Measurements from ENCODE around the gene MAP3K10.
"Not testable (repeated sequence)": the region's sequence is repeated elsewhere in the genome, so short reads cannot be mapped to it uniquely, and the experiment has no call there.

MAP3K10 gene

GRCh38 chr19:40159744-40160143, 31.5 kb upstream of the MAP3K10 start:
- H3K4me3 ChIP-seq (ENCODE audit: control insufficient read depth, low read depth, low read length), result no peak overlapping the region
- TF ChIP-seq CTCF (IDR thresholded peaks at IDR 0.05; ENCODE audit: control insufficient read depth, insufficient read depth, low read depth, low read length, missing control alignments), result no peak
- no peak for DNase-seq (ENCODE audit: low read depth)

DNA sequence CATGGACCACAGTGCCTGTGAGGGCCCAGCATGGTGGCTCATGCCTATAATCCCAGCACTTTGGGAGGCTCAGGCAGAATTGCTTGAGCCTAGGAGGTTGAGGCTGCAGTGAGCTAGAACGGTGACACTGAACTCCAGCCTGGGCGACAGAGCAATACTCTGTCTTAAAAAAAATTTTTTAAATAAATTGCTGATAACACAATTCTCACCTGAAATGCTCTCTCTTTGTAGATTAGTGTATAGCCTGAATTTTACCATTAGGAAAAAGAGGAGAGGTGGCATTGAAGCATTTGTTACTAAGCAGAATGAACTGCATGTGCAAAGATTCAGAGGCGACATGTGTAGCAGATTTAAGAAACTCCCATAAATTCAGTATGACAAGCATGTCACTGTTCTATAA, 29.1 kb upstream of the MAP3K10 start:
- no peak overlapping the region for H3K4me3 ChIP-seq (ENCODE audit: control insufficient read depth, low read depth, low read length)
- no peak for DNase-seq (ENCODE audit: low read depth)
- TF ChIP-seq CTCF (IDR thresholded peaks at IDR 0.05; ENCODE audit: control insufficient read depth, insufficient read depth, low read depth, low read length, missing control alignments), result no peak

- no peak overlapping the region for H3K4me3 ChIP-seq (ENCODE audit: control insufficient read depth, low read depth, low read length)
- DNase-seq (ENCODE audit: low read depth), result no peak
- TF ChIP-seq CTCF (IDR thresholded peaks at IDR 0.05; ENCODE audit: control insufficient read depth, insufficient read depth, low read depth, low read length, missing control alignments), result no peak
Measured at GRCh38 chr19:40163541-40164129, 27.6 kb upstream of the MAP3K10 start.

GRCh38 chr19:40165362-40165937, 25.8 kb upstream of the MAP3K10 start:
- DNase-seq (ENCODE audit: low read depth), result no peak
- TF ChIP-seq CTCF (IDR thresholded peaks at IDR 0.05; ENCODE audit: control insufficient read depth, insufficient read depth, low read depth, low read length, missing control alignments), result peak; percentile 84
- no peak overlapping the region for H3K4me3 ChIP-seq (ENCODE audit: control insufficient read depth, low read depth, low read length)

DNA sequence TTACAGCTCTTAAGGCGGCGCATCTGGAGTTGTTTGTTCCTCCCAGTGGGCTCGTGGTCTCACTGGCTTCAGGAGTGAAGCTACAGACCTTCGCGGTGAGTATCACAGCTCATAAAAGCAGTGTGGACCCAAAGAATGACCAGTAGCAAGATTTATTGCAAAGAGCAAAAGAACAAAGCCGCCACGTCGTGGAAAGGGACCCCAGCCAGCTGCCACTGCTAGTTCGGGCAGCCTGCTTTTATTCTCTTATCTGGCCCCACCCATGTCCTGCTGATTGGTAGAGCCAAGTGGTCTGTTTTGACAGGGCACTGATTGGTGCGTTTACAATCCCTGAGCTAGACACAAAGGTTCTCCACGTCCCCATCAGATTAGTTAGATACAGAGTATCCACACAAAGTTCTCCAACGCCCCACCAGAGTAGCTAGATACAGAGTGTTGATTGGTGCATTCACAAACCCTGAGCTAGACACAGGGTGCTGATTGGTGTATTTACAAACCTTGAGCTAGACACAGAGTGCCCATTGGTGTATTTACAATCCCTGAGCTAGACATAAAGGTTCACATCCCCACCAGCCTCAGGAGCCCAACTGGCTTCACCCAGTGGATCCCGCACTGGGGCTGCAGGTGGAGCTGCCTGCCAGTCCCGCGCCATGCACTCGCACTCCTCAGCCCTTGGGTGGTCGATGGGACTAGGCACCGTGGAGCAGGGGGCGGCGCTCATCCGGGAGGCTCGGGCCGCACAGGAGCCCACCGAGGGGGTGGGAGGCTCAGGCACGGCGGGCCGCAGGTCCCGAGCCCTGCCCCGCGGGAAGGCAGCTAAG, 21.5 kb upstream of the MAP3K10 start:
- DNase-seq (ENCODE audit: low read depth); H3K4me3 ChIP-seq (ENCODE audit: control insufficient read depth, low read depth, low read length): not testable (repeated sequence)

- not testable (repeated sequence) for H3K4me3 ChIP-seq (ENCODE audit: control insufficient read depth, low read depth, low read length); DNase-seq (ENCODE audit: low read depth)
Measured at GRCh38 chr19:40170303-40170989, 20.8 kb upstream of the MAP3K10 start.

- not testable (repeated sequence) for DNase-seq (ENCODE audit: low read depth)
Measured at GRCh38 chr19:40171293-40171692, 19.9 kb upstream of the MAP3K10 start.

GRCh38 chr19:40174092-40174491, 17.1 kb upstream of the MAP3K10 start:
- no peak for DNase-seq (ENCODE audit: low read depth)
- no peak overlapping the region for H3K4me3 ChIP-seq (ENCODE audit: control insufficient read depth, low read depth, low read length)
- TF ChIP-seq CTCF (IDR thresholded peaks at IDR 0.05; ENCODE audit: control insufficient read depth, insufficient read depth, low read depth, low read length, missing control alignments), result no peak

More at GRCh38 chr19:40171293-40171692, 19.9 kb upstream of the MAP3K10 start:
- H3K4me3 ChIP-seq (ENCODE audit: control insufficient read depth, low read depth, low read length), result not testable (repeated sequence)
